ENCODE data around the gene IL1RN.
A peak's percentile ranks its signal among the peaks of the same experiment; 100 is the strongest.

Gene IL1RN

GRCh38 chr2:113148606-113149552, 21.5 kb downstream of the IL1RN start:
- DNase-seq (ENCODE audit: low read depth): no peak
- H3K4me3 ChIP-seq (ENCODE audit: low read depth, low read length): no peak overlapping the region

- no peak overlapping the region for H3K4me3 ChIP-seq (ENCODE audit: low read depth, low read length)
- DNase-seq (ENCODE audit: low read depth): no peak
Observed at GRCh38 chr2:113149553-113150257, 22.3 kb downstream of the IL1RN start.

- no peak overlapping the region for H3K4me3 ChIP-seq (ENCODE audit: low read depth, low read length)
- DNase-seq (ENCODE audit: low read depth): no peak
Observed at GRCh38 chr2:113150258-113150601, 22.8 kb downstream of the IL1RN start.

GRCh38 chr2:113155331-113155730, 27.9 kb downstream of the IL1RN start:
- no peak for DNase-seq (ENCODE audit: low read depth)
- no peak overlapping the region for H3K4me3 ChIP-seq (ENCODE audit: low read depth, low read length)

- H3K4me3 ChIP-seq (ENCODE audit: low read depth, low read length): peak overlapping the region; percentile 39
- DNase-seq (ENCODE audit: low read depth): no peak
Observed at GRCh38 chr2:113156278-113157117, 29.1 kb downstream of the IL1RN start.

GRCh38 chr2:113157118-113157896, 29.9 kb downstream of the IL1RN start:
- DNase-seq (ENCODE audit: low read depth): no peak
- H3K4me3 ChIP-seq (ENCODE audit: low read depth, low read length): peak overlapping the region; percentile 50

- peak overlapping the region; percentile 50 for H3K4me3 ChIP-seq (ENCODE audit: low read depth, low read length)
- DNase-seq (ENCODE audit: low read depth): no peak
Observed at GRCh38 chr2:113157897-113158753, 30.7 kb downstream of the IL1RN start.

GRCh38 chr2:113158884-113159553, 31.6 kb downstream of the IL1RN start:
- peak; percentile 30 for DNase-seq (ENCODE audit: low read depth)
- H3K4me3 ChIP-seq (ENCODE audit: low read depth, low read length): no peak overlapping the region

- DNase-seq (ENCODE audit: low read depth): no peak
- no peak overlapping the region for H3K4me3 ChIP-seq (ENCODE audit: low read depth, low read length)
Observed at GRCh38 chr2:113160248-113160647, 32.9 kb downstream of the IL1RN start.

- DNase-seq (ENCODE audit: low read depth): no peak
- no peak overlapping the region for H3K4me3 ChIP-seq (ENCODE audit: low read depth, low read length)
Observed at GRCh38 chr2:113160962-113161361, 33.6 kb downstream of the IL1RN start.

- no peak overlapping the region for H3K4me3 ChIP-seq (ENCODE audit: low read depth, low read length)
- DNase-seq (ENCODE audit: low read depth): no peak
Observed at GRCh38 chr2:113162173-113162572, 34.8 kb downstream of the IL1RN start.

GRCh38 chr2:113162869-113163268, 35.5 kb downstream of the IL1RN start:
- no peak overlapping the region for H3K4me3 ChIP-seq (ENCODE audit: low read depth, low read length)
- DNase-seq (ENCODE audit: low read depth): no peak

- no peak for DNase-seq (ENCODE audit: low read depth)
Observed at GRCh38 chr2:113164215-113164929, 37.0 kb downstream of the IL1RN start.

GRCh38 chr2:113164930-113165585, 37.7 kb downstream of the IL1RN start:
- no peak for DNase-seq (ENCODE audit: low read depth)
- no peak overlapping the region for H3K4me3 ChIP-seq (ENCODE audit: low read depth, low read length)

More at GRCh38 chr2:113164215-113164929, 37.0 kb downstream of the IL1RN start:
- no peak overlapping the region for H3K4me3 ChIP-seq (ENCODE audit: low read depth, low read length)

GRCh38 chr2:113166187-113166645, 38.8 kb downstream of the IL1RN start:
- H3K4me3 ChIP-seq (ENCODE audit: low read depth, low read length): no peak overlapping the region
- DNase-seq (ENCODE audit: low read depth): no peak

GRCh38 chr2:113167115-113167932, 39.9 kb downstream of the IL1RN start:
- H3K4me3 ChIP-seq (ENCODE audit: low read depth, low read length): no peak overlapping the region
- no peak for DNase-seq (ENCODE audit: low read depth)

Measured in skeletal muscle cell (primary cell).